Measurements from ENCODE around the gene SIAH2. TPM values are rescaled to one million over a fixed set of nuclear protein-coding genes. Genes with fewer than 3 reads are reported as not detected.

The SIAH2 gene
- polyA plus RNA-seq, 1 donor from 2014 or later, result 23.1 TPM

- Mint-ChIP-seq H3K4me3 (peak overlapping the region in 1 of 4 donors; percentile 59), H3K36me3 (peaks cover 2% of the 10 kb centered on the region), H3K4me1 (peaks cover 52 to 65% (median 63%) of the 10 kb centered on the region in 3 donors), H3K9me3 (no peaks in the 10 kb centered on the region), H3K27ac (no peak overlapping the region), H3K27me3 (no peaks in the 10 kb centered on the region)
These were observed 16.0 kb downstream of the SIAH2 start for GRCh38 chr3:150746791-150747590.

- Mint-ChIP-seq H3K4me3 (peak overlapping the region in 1 of 4 donors; percentile 3), H3K27me3 (no peaks in the 10 kb centered on the region), H3K27ac (no peak overlapping the region), H3K36me3 (peaks cover 5% of the 10 kb centered on the region), H3K9me3 (no peaks in the 10 kb centered on the region), H3K4me1 (peaks cover 55 to 66% (median 60%) of the 10 kb centered on the region in 3 donors)
These were observed 17.1 kb downstream of the SIAH2 start for GRCh38 chr3:150745832-150746231.

DNA sequence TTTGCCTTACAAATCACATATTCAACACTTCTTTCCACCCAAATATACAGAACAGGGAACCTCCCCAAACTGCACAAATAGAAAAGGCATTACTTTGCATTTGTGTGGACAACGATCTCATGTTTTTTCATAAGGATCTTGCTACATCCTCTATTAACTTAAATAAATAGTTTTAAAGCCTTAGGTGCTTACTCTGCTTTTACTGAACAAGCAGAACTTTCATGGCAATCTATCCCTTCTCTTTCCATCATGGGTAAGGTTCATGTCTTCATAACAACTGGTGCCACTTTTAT is 18.1 kb downstream of the SIAH2 start:
- Mint-ChIP-seq H3K27ac (no peak overlapping the region), H3K27me3 (no peaks in the 10 kb centered on the region), H3K4me3 (no peak overlapping the region), H3K9me3 (no peaks in the 10 kb centered on the region), H3K36me3 (peaks cover 5% of the 10 kb centered on the region), H3K4me1 (peaks cover 56 to 64% (median 64%) of the 10 kb centered on the region in 3 donors)

DNA sequence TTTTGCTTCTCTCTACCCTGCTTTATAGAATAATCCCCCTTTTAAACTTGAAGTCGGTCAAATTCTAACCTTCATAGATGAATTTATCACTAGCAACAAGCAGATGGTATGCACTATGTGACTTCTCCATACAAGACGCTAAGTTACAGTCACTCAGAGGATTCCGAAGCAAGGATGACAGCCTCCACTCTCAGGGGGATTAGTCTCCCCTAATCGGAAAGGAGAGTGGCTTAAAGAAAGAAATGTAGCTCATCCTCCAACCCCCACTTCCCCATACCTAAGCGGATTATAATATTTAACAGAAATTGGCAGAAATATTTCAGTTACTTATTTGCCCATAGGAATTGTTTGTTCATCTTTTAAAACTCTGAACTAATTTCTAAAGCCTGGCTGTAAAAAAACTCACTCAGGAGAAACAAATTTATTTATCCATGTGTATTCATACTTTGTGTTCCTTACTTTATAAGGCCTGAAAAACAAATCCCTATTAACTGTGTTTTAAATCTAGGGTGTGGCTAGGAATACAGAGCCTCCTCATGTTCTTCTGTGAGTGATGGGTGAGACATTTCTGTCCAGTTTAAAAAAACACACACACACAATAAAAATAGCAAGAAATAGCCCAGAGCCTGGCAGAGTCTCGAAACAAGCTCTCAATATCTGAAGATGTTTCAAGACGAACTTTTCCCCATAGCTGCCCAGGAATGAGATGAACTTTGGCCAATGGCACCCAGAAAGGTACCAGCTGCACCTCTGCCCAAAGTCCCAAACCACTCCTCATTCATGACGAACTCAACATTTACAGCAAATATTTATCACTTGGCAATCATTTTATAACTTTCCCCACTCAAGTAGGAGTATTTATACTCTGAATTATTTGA is 18.7 kb downstream of the SIAH2 start:
- Mint-ChIP-seq H3K4me1 (peaks cover 61 to 67% (median 65%) of the 10 kb centered on the region in 3 donors), H3K4me3 (peak overlapping the region in 3 of 4 donors; percentile 13 to 87 (median 56)), H3K9me3 (no peaks in the 10 kb centered on the region), H3K27ac (peak overlapping the region; percentile 8 to 70 (median 63)), H3K36me3 (peaks cover 3% of the 10 kb centered on the region), H3K27me3 (no peaks in the 10 kb centered on the region)

DNA sequence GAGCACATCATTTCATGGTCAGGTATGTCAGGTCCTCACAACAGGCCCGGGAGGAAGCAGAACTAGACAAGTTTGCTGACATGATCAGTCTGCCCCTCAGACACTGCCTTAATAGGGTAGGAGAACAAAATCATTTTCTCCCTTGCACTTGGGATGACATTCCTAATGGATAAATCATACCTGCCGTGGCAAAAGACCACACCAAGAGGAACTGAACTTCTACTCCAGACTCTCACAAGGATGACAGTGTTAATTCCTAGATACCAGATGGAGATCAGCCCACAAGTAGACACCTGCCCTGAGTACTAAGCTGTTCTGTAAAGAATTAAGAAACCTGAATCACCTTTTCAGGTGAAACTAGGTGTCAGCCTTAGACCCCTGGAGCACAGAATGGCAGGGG is 19.5 kb downstream of the SIAH2 start:
- Mint-ChIP-seq H3K4me1 (peaks cover 62 to 64% (median 64%) of the 10 kb centered on the region in 3 donors), H3K36me3 (peaks cover 3% of the 10 kb centered on the region), H3K27ac (peak overlapping the region; percentile 17 to 85 (median 70)), H3K4me3 (peak overlapping the region in 2 of 4 donors; percentile 33 to 87), H3K9me3 (no peaks in the 10 kb centered on the region), H3K27me3 (no peaks in the 10 kb centered on the region)

DNA sequence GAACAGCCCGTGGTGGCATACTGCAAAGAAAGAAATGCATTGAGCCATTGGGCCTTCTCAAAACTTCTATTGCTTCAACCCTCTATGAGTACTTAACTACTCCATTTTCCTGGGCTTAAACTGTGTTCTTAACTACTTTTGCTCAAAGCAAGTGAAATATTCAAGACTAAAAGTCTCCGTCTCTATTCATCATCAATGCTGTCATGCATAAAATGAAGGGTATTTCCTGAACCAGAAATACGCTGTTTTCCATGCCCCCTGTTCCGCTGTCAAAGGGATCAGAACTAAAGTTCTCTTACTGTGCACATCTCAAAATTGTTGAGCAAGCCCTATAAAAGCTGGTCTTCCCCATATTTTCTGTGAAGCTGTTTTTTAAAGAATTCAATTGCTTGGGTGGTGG is 20.3 kb downstream of the SIAH2 start:
- peaks cover 58 to 62% (median 61%) of the 10 kb centered on the region in 3 donors for H3K4me1 Mint-ChIP-seq
- peaks cover 3% of the 10 kb centered on the region for H3K36me3 Mint-ChIP-seq
- H3K9me3 Mint-ChIP-seq, result no peaks in the 10 kb centered on the region
- no peaks in the 10 kb centered on the region for H3K27me3 Mint-ChIP-seq
- H3K4me3 Mint-ChIP-seq, result no peak overlapping the region
- no peak overlapping the region for H3K27ac Mint-ChIP-seq

- H3K27me3 Mint-ChIP-seq, result no peaks in the 10 kb centered on the region
- no peaks in the 10 kb centered on the region for H3K9me3 Mint-ChIP-seq
- peaks cover 3% of the 10 kb centered on the region for H3K36me3 Mint-ChIP-seq
- no peak overlapping the region for H3K4me3 Mint-ChIP-seq
- H3K27ac Mint-ChIP-seq, result no peak overlapping the region
- peaks cover 57 to 64% (median 59%) of the 10 kb centered on the region in 3 donors for H3K4me1 Mint-ChIP-seq
These were observed 20.8 kb downstream of the SIAH2 start for GRCh38 chr3:150742141-150742523.

- Mint-ChIP-seq H3K36me3 (peaks cover 3% of the 10 kb centered on the region), H3K4me1 (peaks cover 52 to 65% (median 56%) of the 10 kb centered on the region in 3 donors), H3K27me3 (no peaks in the 10 kb centered on the region), H3K9me3 (no peaks in the 10 kb centered on the region), H3K4me3 (peak overlapping the region in 1 of 4 donors; percentile 56), H3K27ac (no peak overlapping the region)
These were observed 21.4 kb downstream of the SIAH2 start for GRCh38 chr3:150741497-150742140.

- Mint-ChIP-seq H3K4me3 (peak overlapping the region in 1 of 4 donors; percentile 56), H3K4me1 (peaks cover 51 to 64% (median 54%) of the 10 kb centered on the region in 3 donors), H3K36me3 (peaks cover 3% of the 10 kb centered on the region), H3K9me3 (no peaks in the 10 kb centered on the region), H3K27ac (no peak overlapping the region), H3K27me3 (no peaks in the 10 kb centered on the region)
These were observed 22.1 kb downstream of the SIAH2 start for GRCh38 chr3:150740733-150741496.

- Mint-ChIP-seq H3K4me3 (peak overlapping the region; percentile 39 to 84 (median 78)), H3K27me3 (no peaks in the 10 kb centered on the region), H3K36me3 (peaks cover 3% of the 10 kb centered on the region), H3K9me3 (no peaks in the 10 kb centered on the region), H3K27ac (peak overlapping the region in 2 of 3 donors; percentile 78 to 88), H3K4me1 (peaks cover 48 to 62% (median 53%) of the 10 kb centered on the region in 3 donors)
These were observed 22.9 kb downstream of the SIAH2 start for GRCh38 chr3:150739877-150740645.

- H3K27ac Mint-ChIP-seq, result peak overlapping the region in 2 of 3 donors; percentile 78 to 88
- no peaks in the 10 kb centered on the region for H3K9me3 Mint-ChIP-seq
- peaks cover 41 to 57% (median 46%) of the 10 kb centered on the region in 3 donors for H3K4me1 Mint-ChIP-seq
- no peaks in the 10 kb centered on the region for H3K27me3 Mint-ChIP-seq
- H3K4me3 Mint-ChIP-seq, result peak overlapping the region; percentile 61 to 84 (median 78)
- peaks cover 4% of the 10 kb centered on the region for H3K36me3 Mint-ChIP-seq
These were observed 23.6 kb downstream of the SIAH2 start for GRCh38 chr3:150739200-150739863.

DNA sequence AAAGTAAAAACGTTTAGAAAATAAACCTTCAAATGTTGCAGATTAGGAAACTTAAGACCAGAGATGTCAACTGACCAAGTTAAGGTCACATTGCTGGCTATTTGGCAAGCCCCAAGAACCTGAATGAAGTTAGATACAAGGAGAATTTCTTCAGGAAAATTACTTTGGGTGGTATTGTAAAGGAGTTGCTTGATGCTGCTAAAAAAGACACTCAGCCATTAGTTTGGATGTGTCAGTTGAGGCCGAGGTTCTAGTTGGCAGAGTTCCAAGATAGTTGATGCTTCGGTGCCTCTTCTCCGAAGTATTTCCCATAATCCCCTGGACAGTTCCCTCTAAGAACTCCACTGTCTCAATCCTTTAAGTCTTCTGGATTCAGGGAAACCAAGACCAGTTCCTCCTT is 24.3 kb downstream of the SIAH2 start:
- Mint-ChIP-seq H3K9me3 (no peaks in the 10 kb centered on the region), H3K4me1 (peaks cover 37 to 50% (median 40%) of the 10 kb centered on the region in 3 donors), H3K27ac (peak overlapping the region in 1 of 3 donors; percentile 25), H3K4me3 (peak overlapping the region in 2 of 4 donors; percentile 47 to 82), H3K36me3 (peaks cover 4% of the 10 kb centered on the region), H3K27me3 (no peaks in the 10 kb centered on the region)
